Caco-2 (cell line): ENCODE measurements around the gene MICAL3. TPM values are rescaled to one million over a fixed set of nuclear protein-coding genes. Genes with fewer than 3 reads are reported as not detected.

Source experiments
- BruUV-seq: library from RNA; stranded (reverse); fragments of 400-500 nt; replicated peaks from 2 replicates; lab custom pipeline; 2021; lab: Mats Ljungman, UMichigan
- CTCF ChIA-PET: fragments of 300-600 bp; sonication (Branson Sonifier 250); formaldehyde crosslinking; loops from one replicate; lab custom pipeline; 2022; ENCODE audit warnings: antibody characterized with exemption; lab: Charles Lee
- POLR2A ChIA-PET: fragments of 300-600 bp; sonication (Branson Sonifier 250); formaldehyde crosslinking; loops from one replicate; lab custom pipeline; 2022; ENCODE audit warnings: antibody characterized with exemption; lab: Charles Lee
- DNase-seq, 2 experiments: peaks; one replicate each; pipeline versions ENCODE4 v3.0.0 to v3.0.0-alpha.2; 2020 to 2022
- H3K27me3 ChIP-seq: replicated peaks from 2 replicates; pipeline ENCODE4 v1.6.0; 2011; ENCODE audit warnings: low read length; ENCODE audit not compliant: control insufficient read depth, insufficient read depth
- H3K36me3 ChIP-seq: 2 replicates; pipeline ENCODE4 v1.5.1; 2011; ENCODE audit warnings: low read length; ENCODE audit not compliant: control insufficient read depth, insufficient read depth
- H3K4me1 ChIP-seq: fragments of 250-450 bp; sonication (Bioruptor Pico); 2 replicates; pipeline ENCODE4 v1.5.1; 2020; ENCODE audit warnings: mild to moderate bottlenecking
- H3K4me3 ChIP-seq: 2 replicates; pipeline ENCODE4 v1.5.1; 2011; ENCODE audit warnings: low read depth, mild to moderate bottlenecking, control low read depth, low read length
- H3K9me3 ChIP-seq: fragments of 250-450 bp; sonication (Bioruptor Pico); 2 replicates; pipeline ENCODE4 v1.5.1; 2020; ENCODE audit warnings: mild to moderate bottlenecking, moderate library complexity
- H3K27ac Mint-ChIP-seq: one replicate; pipeline ENCODE4 v1.8.0; 2022; ENCODE audit warnings: mixed read lengths; ENCODE audit not compliant: unreplicated experiment
- H3K27me3 Mint-ChIP-seq: one replicate; pipeline ENCODE4 v1.8.0; 2022; ENCODE audit warnings: mixed read lengths; ENCODE audit not compliant: insufficient read depth, unreplicated experiment
- H3K36me3 Mint-ChIP-seq: one replicate; pipeline ENCODE4 v1.8.0; 2022; ENCODE audit warnings: mild to moderate bottlenecking, mixed read lengths; ENCODE audit not compliant: insufficient read depth, unreplicated experiment
- H3K4me1 Mint-ChIP-seq: one replicate; pipeline ENCODE4 v1.8.0; 2022; ENCODE audit warnings: low read depth, mixed read lengths; ENCODE audit not compliant: unreplicated experiment
- H3K4me3 Mint-ChIP-seq: one replicate; pipeline ENCODE4 v1.8.0; 2022; ENCODE audit warnings: mild to moderate bottlenecking, moderate library complexity, mixed read lengths; ENCODE audit not compliant: unreplicated experiment
- H3K9me3 Mint-ChIP-seq: one replicate; pipeline ENCODE4 v1.8.0; 2022; ENCODE audit warnings: mixed read lengths; ENCODE audit not compliant: unreplicated experiment
- CTCF ChIP-seq, 2 experiments: fragments of 200-600 bp in 1 of 2; IDR thresholded peaks; 1 replicate in 1 of 2; 2 replicates in 1 of 2; pipeline versions ENCODE4 v1.5.1 to v1.8.0; 2011 to 2022; ENCODE audit warnings: antibody characterized with exemption in 1 of 2, control low read depth in 1 of 2, inconsistent platforms in 1 of 2, low read depth in 1 of 2, low read length in 1 of 2, mild to moderate bottlenecking in 1 of 2, moderate library complexity in 1 of 2; ENCODE audit not compliant: insufficient read depth in 1 of 2, severe bottlenecking in 1 of 2, unreplicated experiment in 1 of 2
- intact Hi-C: fragments of 100-400 bp; cut with micrococcal nuclease; formaldehyde crosslinking; loops from one replicate; pipeline ENCODE4 v1.10.0; 2022; ENCODE audit not compliant: unreplicated experiment
- total RNA-seq: library from RNA; stranded (reverse); gene quantifications from 2 replicates; pipeline ENCODE4 v1.2.3, GENCODE V29; 2022

The MICAL3 gene
- total RNA-seq, 1 experiment from 2014 or later, result 65.6 TPM

- CTCF ChIA-PET, result no interaction called here
- Mint-ChIP-seq H3K27ac (no peak overlapping the region), H3K9me3 (no peaks in the 10 kb centered on the region), H3K4me1 (no peaks in the 10 kb centered on the region), H3K36me3 (peaks cover 34% of the 10 kb centered on the region), H3K4me3 (no peak overlapping the region), H3K27me3 (no peaks in the 10 kb centered on the region)
- no peak for TF ChIP-seq CTCF (IDR thresholded peaks at IDR 0.05; ENCODE audit: insufficient read depth in 1 of 2, low read depth in 1 of 2, low read length in 1 of 2, severe bottlenecking in 1 of 2, unreplicated experiment in 1 of 2)
- Histone ChIP-seq H3K4me3 (no peak overlapping the region), H3K9me3 (no peaks in the 10 kb centered on the region), H3K36me3 (no peaks in the 10 kb centered on the region), H3K4me1 (peaks cover 7% of the 10 kb centered on the region), H3K27me3 (no peaks in the 10 kb centered on the region)
- POLR2A ChIA-PET, result no interaction called here
- BruUV-seq, result no TSS peak
- no peak for DNase-seq
- intact Hi-C loops, result no loop called here
Observed at GRCh38 chr22:17838180-17838865, 186.0 kb downstream of the MICAL3 start.

GRCh38 chr22:17836992-17837742 is 187.2 kb downstream of the MICAL3 start:
- Mint-ChIP-seq H3K27ac (no peak overlapping the region), H3K27me3 (no peaks in the 10 kb centered on the region), H3K4me1 (no peaks in the 10 kb centered on the region), H3K9me3 (no peaks in the 10 kb centered on the region), H3K4me3 (no peak overlapping the region), H3K36me3 (peaks cover 25% of the 10 kb centered on the region)
- Histone ChIP-seq H3K4me1 (peaks cover 5% of the 10 kb centered on the region), H3K9me3 (no peaks in the 10 kb centered on the region), H3K27me3 (no peaks in the 10 kb centered on the region), H3K4me3 (no peak overlapping the region), H3K36me3 (no peaks in the 10 kb centered on the region)
- BruUV-seq, result no TSS peak
- intact Hi-C loops, result no loop called here
- ChIA-PET POLR2A (interaction anchor here (0.5 kb wide), 1 partner anchor 18 kb away, joined by 3 read pairs; no protein-coding TSS in a partner anchor), CTCF (no interaction called here)
- peak in 1 of 2 experiments; percentile 16 for TF ChIP-seq CTCF (IDR thresholded peaks at IDR 0.05; ENCODE audit: insufficient read depth in 1 of 2, low read depth in 1 of 2, low read length in 1 of 2, severe bottlenecking in 1 of 2, unreplicated experiment in 1 of 2)
- no peak for DNase-seq

- H3K36me3 ChIP-seq, result no peaks in the 10 kb centered on the region
- Mint-ChIP-seq H3K9me3 (no peaks in the 10 kb centered on the region), H3K36me3 (peaks cover 18% of the 10 kb centered on the region), H3K4me3 (no peak overlapping the region), H3K4me1 (no peaks in the 10 kb centered on the region), H3K27ac (no peak overlapping the region), H3K27me3 (no peaks in the 10 kb centered on the region)
- BruUV-seq, result no TSS peak
- no peak overlapping the region for H3K4me3 ChIP-seq
- TF ChIP-seq CTCF (IDR thresholded peaks at IDR 0.05; ENCODE audit: insufficient read depth in 1 of 2, low read depth in 1 of 2, low read length in 1 of 2, severe bottlenecking in 1 of 2, unreplicated experiment in 1 of 2), result no peak
- H3K9me3 ChIP-seq, result no peaks in the 10 kb centered on the region
- DNase-seq, result no peak
- no peaks in the 10 kb centered on the region for H3K27me3 ChIP-seq
- ChIA-PET CTCF (no interaction called here), POLR2A (no interaction called here)
- H3K4me1 ChIP-seq, result no peaks in the 10 kb centered on the region
- intact Hi-C loops, result no loop called here
Observed at GRCh38 chr22:17835256-17835655, 189.1 kb downstream of the MICAL3 start.
